ENCODE data around the gene KIAA1143.

The KIAA1143 gene

DNA sequence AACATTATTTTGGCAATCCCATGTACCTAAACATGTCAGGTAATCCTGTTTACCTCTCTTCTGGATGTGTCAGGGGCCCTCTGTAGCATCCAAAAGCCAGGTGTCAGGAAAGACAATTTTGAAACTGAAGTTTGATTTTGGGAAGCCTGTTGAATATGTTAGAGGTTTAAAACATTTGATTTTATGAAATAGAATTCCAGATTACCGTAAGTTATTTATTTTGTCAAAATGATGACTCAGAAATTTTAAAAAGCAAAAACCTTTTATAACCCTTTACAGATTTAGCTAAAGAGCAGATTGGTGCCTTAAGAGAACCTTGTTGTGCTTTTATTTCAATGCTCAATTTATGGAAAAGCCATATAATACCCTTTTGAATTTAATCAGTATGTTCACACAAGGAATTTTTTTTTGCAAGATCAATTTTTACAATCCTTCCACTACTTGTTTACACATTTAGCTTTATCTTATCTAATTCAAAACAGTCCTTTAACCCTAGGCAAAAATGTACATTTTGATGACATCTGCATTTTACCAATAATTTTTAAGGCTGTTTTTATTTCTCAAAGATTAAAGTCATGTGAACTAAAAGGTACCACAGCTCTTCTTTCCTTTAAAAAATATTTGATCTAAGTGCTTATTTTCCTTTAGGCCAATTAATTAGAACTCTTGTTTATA lies 10.1 kb upstream of the KIAA1143 start:
- ChIA-PET CTCF (no interaction called here), POLR2A (no interaction called here)
- DNase-seq = no peak
- Histone ChIP-seq H3K27ac (ENCODE audit: insufficient read depth in 1 of 2, low read depth in 1 of 2, low read length in 2 of 2, poor library complexity in 1 of 2, severe bottlenecking in 2 of 2) (no peak overlapping the region), H3K27me3 (replicated peaks in 2 of 5; ENCODE audit: control insufficient read depth in 4 of 5, insufficient read depth in 5 of 5, low read length in 4 of 5) (no peaks in the 10 kb centered on the region), H3K36me3 (ENCODE audit: control insufficient read depth in 4 of 4, insufficient read depth in 4 of 4, low read length in 3 of 4) (peaks cover 16 to 57% (median 28%) of the 10 kb centered on the region in 4 experiments), H3K4me1 (ENCODE audit: control extremely low read depth in 1 of 4, control insufficient read depth in 4 of 4, insufficient read depth in 4 of 4, low read length in 3 of 4) (no peaks in the 10 kb centered on the region), H3K4me3 (ENCODE audit: control insufficient read depth in 1 of 7, extremely low read depth in 1 of 7, insufficient read depth in 4 of 7, low read depth in 2 of 7, low read length in 6 of 7) (no peak overlapping the region), H3K9me3 (ENCODE audit: control extremely low read depth in 1 of 5, control insufficient read depth in 4 of 5, insufficient read depth in 2 of 5, low read depth in 1 of 5, low read length in 4 of 5) (peaks cover 5 to 73% (median 41%) of the 10 kb centered on the region in 5 experiments)
- WGBS (ENCODE audit: insufficient coverage) = no CpG with 5 or more reads among the region's 1 CpG

DNA sequence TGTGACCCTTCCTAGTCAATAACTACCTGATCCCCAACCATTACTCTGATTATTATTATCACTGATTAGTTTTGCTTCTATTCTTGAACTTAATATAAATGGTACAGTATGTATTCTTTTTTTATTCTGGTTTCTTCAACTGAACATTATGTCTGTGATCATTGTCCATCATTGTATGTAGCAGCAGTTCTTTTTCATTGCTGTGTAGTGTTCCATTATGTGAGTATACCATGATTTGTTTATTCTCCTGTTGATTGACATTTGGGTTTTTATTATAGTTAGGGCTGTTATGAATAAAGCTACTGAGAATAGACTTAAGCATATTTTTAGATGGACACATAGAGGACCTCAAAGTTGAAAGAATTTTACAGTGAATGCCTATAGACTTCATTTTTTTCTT lies 2.8 kb upstream of the KIAA1143 start:
- H3K36me3 ChIP-seq (ENCODE audit: control insufficient read depth in 4 of 4, insufficient read depth in 4 of 4, low read length in 3 of 4) = peaks cover 8 to 31% (median 18%) of the 10 kb centered on the region in 4 experiments
- H3K4me3 ChIP-seq (ENCODE audit: control insufficient read depth in 1 of 7, extremely low read depth in 1 of 7, insufficient read depth in 4 of 7, low read depth in 2 of 7, low read length in 6 of 7) = no peak overlapping the region
- ChIA-PET CTCF (no interaction called here), POLR2A (no interaction called here)
- H3K4me1 ChIP-seq (ENCODE audit: control extremely low read depth in 1 of 4, control insufficient read depth in 4 of 4, insufficient read depth in 4 of 4, low read length in 3 of 4) = peaks cover 3 to 18% (median 8%) of the 10 kb centered on the region in 4 experiments
- H3K27ac ChIP-seq (ENCODE audit: insufficient read depth in 1 of 2, low read depth in 1 of 2, low read length in 2 of 2, poor library complexity in 1 of 2, severe bottlenecking in 2 of 2) = no peak overlapping the region
- H3K27me3 ChIP-seq (replicated peaks in 2 of 5; ENCODE audit: control insufficient read depth in 4 of 5, insufficient read depth in 5 of 5, low read length in 4 of 5) = no peaks in the 10 kb centered on the region
- peaks cover 3 to 38% (median 30%) of the 10 kb centered on the region in 5 experiments for H3K9me3 ChIP-seq (ENCODE audit: control extremely low read depth in 1 of 5, control insufficient read depth in 4 of 5, insufficient read depth in 2 of 5, low read depth in 1 of 5, low read length in 4 of 5)
- no peak for DNase-seq

DNA sequence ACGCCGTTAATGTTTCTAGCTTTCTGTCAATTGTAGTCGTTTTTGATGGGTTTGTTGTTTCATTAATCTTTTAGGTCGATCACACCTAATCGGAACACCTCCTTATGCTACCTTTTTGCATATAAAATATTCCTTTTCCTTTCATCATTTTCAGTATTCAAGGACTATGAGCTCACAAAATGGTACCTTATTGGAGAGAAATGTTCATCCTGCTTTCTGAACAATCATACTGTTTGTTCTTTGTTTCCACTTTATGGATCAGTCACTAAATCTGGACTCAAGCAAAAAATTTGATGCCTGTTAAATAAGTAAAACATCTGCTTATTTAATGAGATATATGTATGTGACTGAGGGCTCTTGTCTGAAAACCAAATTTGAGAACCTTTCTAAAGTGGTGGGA lies 1.3 kb upstream of the KIAA1143 start:
- no peaks in the 10 kb centered on the region for H3K27me3 ChIP-seq (replicated peaks in 2 of 5; ENCODE audit: control insufficient read depth in 4 of 5, insufficient read depth in 5 of 5, low read length in 4 of 5)
- POLR2A ChIA-PET = interaction anchor here (0.6 kb wide), 1 partner anchor 351 kb away, joined by 3 read pairs; no protein-coding TSS in a partner anchor
- peaks cover 7 to 42% (median 31%) of the 10 kb centered on the region in 5 experiments for H3K9me3 ChIP-seq (ENCODE audit: control extremely low read depth in 1 of 5, control insufficient read depth in 4 of 5, insufficient read depth in 2 of 5, low read depth in 1 of 5, low read length in 4 of 5)
- peaks cover 9 to 37% (median 23%) of the 10 kb centered on the region in 4 experiments for H3K36me3 ChIP-seq (ENCODE audit: control insufficient read depth in 4 of 4, insufficient read depth in 4 of 4, low read length in 3 of 4)
- no CpG with 5 or more reads among the region's 5 CpGs for WGBS (ENCODE audit: insufficient coverage)
- peak overlapping the region in 6 of 7 experiments; percentile 89 to 100 (median 98) for H3K4me3 ChIP-seq (ENCODE audit: control insufficient read depth in 1 of 7, extremely low read depth in 1 of 7, insufficient read depth in 4 of 7, low read depth in 2 of 7, low read length in 6 of 7)
- DNase-seq = no peak
- peak overlapping the region in 1 of 2 experiments; percentile 92 for H3K27ac ChIP-seq (ENCODE audit: insufficient read depth in 1 of 2, low read depth in 1 of 2, low read length in 2 of 2, poor library complexity in 1 of 2, severe bottlenecking in 2 of 2)
- CTCF ChIA-PET = interaction anchor here (0.6 kb wide), 1 partner anchor 19 kb away, joined by 3 read pairs; no protein-coding TSS in a partner anchor
- peaks cover 3 to 18% (median 8%) of the 10 kb centered on the region in 4 experiments for H3K4me1 ChIP-seq (ENCODE audit: control extremely low read depth in 1 of 4, control insufficient read depth in 4 of 4, insufficient read depth in 4 of 4, low read length in 3 of 4)

DNA sequence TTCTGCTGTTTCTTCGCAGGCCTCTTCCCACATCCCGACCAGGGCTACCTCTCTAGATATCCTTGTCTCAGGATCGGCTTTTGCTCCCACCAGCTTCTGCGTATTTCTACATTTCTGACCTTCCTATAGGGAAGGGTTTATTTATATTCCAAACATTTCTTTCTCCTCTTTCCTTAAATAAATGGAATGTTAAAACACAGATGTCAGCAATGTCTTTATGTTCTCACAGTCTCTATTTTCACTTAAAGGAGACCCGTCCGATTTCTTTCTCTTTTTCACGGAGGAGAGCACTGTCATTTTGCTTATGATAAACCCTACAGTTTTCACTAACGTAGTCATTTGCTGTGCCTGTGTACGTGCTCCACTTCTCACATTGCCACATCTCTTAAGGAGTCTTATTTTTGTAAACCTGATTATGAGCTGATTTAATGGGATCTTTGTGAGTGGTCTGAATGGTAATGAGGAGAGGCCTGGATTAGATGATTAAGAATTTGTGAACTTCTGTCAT lies 805 bp upstream of the KIAA1143 start:
- peak overlapping the region; percentile 87 to 100 (median 97) for H3K4me3 ChIP-seq (ENCODE audit: control insufficient read depth in 1 of 7, extremely low read depth in 1 of 7, insufficient read depth in 4 of 7, low read depth in 2 of 7, low read length in 6 of 7)
- peaks cover 10 to 39% (median 24%) of the 10 kb centered on the region in 4 experiments for H3K36me3 ChIP-seq (ENCODE audit: control insufficient read depth in 4 of 4, insufficient read depth in 4 of 4, low read length in 3 of 4)
- 0% methylated on average over 3 of the region's 9 CpGs for WGBS (ENCODE audit: insufficient coverage)
- CTCF ChIA-PET = interaction anchor here (0.6 kb wide), 1 partner anchor 19 kb away, joined by 3 read pairs; no protein-coding TSS in a partner anchor
- peak in 2 of 3 donors; percentile 4 to 11 for DNase-seq
- H3K9me3 ChIP-seq (ENCODE audit: control extremely low read depth in 1 of 5, control insufficient read depth in 4 of 5, insufficient read depth in 2 of 5, low read depth in 1 of 5, low read length in 4 of 5) = peaks cover 6 to 45% (median 35%) of the 10 kb centered on the region in 5 experiments
- H3K27me3 ChIP-seq (replicated peaks in 2 of 5; ENCODE audit: control insufficient read depth in 4 of 5, insufficient read depth in 5 of 5, low read length in 4 of 5) = no peaks in the 10 kb centered on the region
- peaks cover 3 to 18% (median 8%) of the 10 kb centered on the region in 4 experiments for H3K4me1 ChIP-seq (ENCODE audit: control extremely low read depth in 1 of 4, control insufficient read depth in 4 of 4, insufficient read depth in 4 of 4, low read length in 3 of 4)
- H3K27ac ChIP-seq (ENCODE audit: insufficient read depth in 1 of 2, low read depth in 1 of 2, low read length in 2 of 2, poor library complexity in 1 of 2, severe bottlenecking in 2 of 2) = peak overlapping the region in 1 of 2 experiments; percentile 92
- POLR2A ChIA-PET = interaction anchor here (0.6 kb wide), 1 partner anchor 350 kb away, joined by 3 read pairs; no protein-coding TSS in a partner anchor

DNA sequence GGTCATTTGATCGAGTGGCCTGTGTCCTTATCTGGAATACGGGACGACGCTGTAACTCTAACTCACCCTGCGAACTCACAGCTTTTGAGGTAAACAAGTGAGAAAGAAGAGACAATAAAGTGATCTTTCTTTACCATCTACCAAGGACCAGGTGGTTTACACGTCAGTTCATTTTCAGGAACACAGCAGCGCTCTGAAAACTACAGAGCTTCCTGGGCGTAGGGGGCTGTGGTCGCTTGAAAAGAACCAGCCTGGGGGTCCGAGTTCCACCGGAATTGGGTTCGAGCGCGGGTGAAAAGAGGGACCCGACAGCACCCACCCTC lies 357 bp downstream of the KIAA1143 start:
- peaks cover 8 to 42% (median 24%) of the 10 kb centered on the region in 4 experiments for H3K36me3 ChIP-seq (ENCODE audit: control insufficient read depth in 4 of 4, insufficient read depth in 4 of 4, low read length in 3 of 4)
- ChIA-PET CTCF (no interaction called here), POLR2A (no interaction called here)
- peaks cover 10 to 48% (median 37%) of the 10 kb centered on the region in 5 experiments for H3K9me3 ChIP-seq (ENCODE audit: control extremely low read depth in 1 of 5, control insufficient read depth in 4 of 5, insufficient read depth in 2 of 5, low read depth in 1 of 5, low read length in 4 of 5)
- H3K27ac ChIP-seq (ENCODE audit: insufficient read depth in 1 of 2, low read depth in 1 of 2, low read length in 2 of 2, poor library complexity in 1 of 2, severe bottlenecking in 2 of 2) = peak overlapping the region; percentile 85 to 92
- H3K27me3 ChIP-seq (replicated peaks in 2 of 5; ENCODE audit: control insufficient read depth in 4 of 5, insufficient read depth in 5 of 5, low read length in 4 of 5) = no peaks in the 10 kb centered on the region
- peak overlapping the region; percentile 87 to 100 (median 97) for H3K4me3 ChIP-seq (ENCODE audit: control insufficient read depth in 1 of 7, extremely low read depth in 1 of 7, insufficient read depth in 4 of 7, low read depth in 2 of 7, low read length in 6 of 7)
- peaks cover 3 to 18% (median 8%) of the 10 kb centered on the region in 4 experiments for H3K4me1 ChIP-seq (ENCODE audit: control extremely low read depth in 1 of 4, control insufficient read depth in 4 of 4, insufficient read depth in 4 of 4, low read length in 3 of 4)
- peak; percentile 2 to 52 (median 42) for DNase-seq
- 5% methylated on average over 9 of the region's 15 CpGs for WGBS (ENCODE audit: insufficient coverage)

DNA sequence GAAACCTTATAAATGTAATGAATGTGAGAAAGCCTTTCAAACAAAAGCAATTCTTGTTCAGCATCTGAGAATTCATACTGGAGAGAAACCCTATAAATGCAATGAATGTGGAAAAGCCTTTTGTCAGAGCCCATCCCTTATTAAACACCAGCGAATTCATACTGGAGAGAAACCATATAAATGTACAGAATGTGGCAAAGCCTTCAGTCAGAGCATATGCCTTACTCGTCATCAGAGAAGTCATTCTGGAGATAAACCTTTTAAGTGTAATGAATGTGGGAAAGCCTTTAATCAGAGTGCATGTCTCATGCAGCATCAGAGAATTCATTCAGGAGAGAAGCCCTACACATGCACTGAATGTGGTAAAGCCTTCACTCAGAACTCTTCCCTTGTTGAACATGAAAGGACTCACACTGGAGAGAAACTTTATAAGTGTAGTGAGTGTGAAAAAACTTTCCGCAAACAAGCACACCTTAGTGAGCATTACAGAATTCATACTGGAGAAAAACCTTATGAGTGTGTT lies 26.7 kb downstream of the KIAA1143 start:
- H3K4me1 ChIP-seq (ENCODE audit: control extremely low read depth in 1 of 4, control insufficient read depth in 4 of 4, insufficient read depth in 4 of 4, low read length in 3 of 4) = peaks cover 0 to 5% (median 2%) of the 10 kb centered on the region in 4 experiments
- 100% methylated on average over 2 of the region's 3 CpGs for WGBS (ENCODE audit: insufficient coverage)
- H3K36me3 ChIP-seq (ENCODE audit: control insufficient read depth in 4 of 4, insufficient read depth in 4 of 4, low read length in 3 of 4) = peaks cover 9 to 54% (median 27%) of the 10 kb centered on the region in 4 experiments
- H3K27me3 ChIP-seq (replicated peaks in 2 of 5; ENCODE audit: control insufficient read depth in 4 of 5, insufficient read depth in 5 of 5, low read length in 4 of 5) = no peaks in the 10 kb centered on the region
- no peak overlapping the region for H3K4me3 ChIP-seq (ENCODE audit: control insufficient read depth in 1 of 7, extremely low read depth in 1 of 7, insufficient read depth in 4 of 7, low read depth in 2 of 7, low read length in 6 of 7)
- peaks cover 44 to 84% (median 49%) of the 10 kb centered on the region in 5 experiments for H3K9me3 ChIP-seq (ENCODE audit: control extremely low read depth in 1 of 5, control insufficient read depth in 4 of 5, insufficient read depth in 2 of 5, low read depth in 1 of 5, low read length in 4 of 5)
- DNase-seq = no peak
- POLR2A ChIA-PET = no interaction called here
- H3K27ac ChIP-seq (ENCODE audit: insufficient read depth in 1 of 2, low read depth in 1 of 2, low read length in 2 of 2, poor library complexity in 1 of 2, severe bottlenecking in 2 of 2) = no peak overlapping the region
- CTCF ChIA-PET = no interaction called here
